SJSA1 (cell line): ENCODE measurements around the gene VASN. TPM values are rescaled to one million over a fixed set of nuclear protein-coding genes. Genes with fewer than 3 reads are reported as not detected.
"Not testable (repeated sequence)": the region's sequence is repeated elsewhere in the genome, so short reads cannot be mapped to it uniquely, and the experiment has no call there.

Source experiments
- DNase-seq, 2 experiments: peaks; one replicate each; pipeline ENCODE4 v3.0.0-alpha.2; 2015 to 2020; ENCODE audit warnings: low spot score in 2 of 2, low read depth in 1 of 2
- H3K27ac ChIP-seq: fragments of 250-450 bp; sonication (Bioruptor Pico); 2 replicates; pipeline ENCODE4 v1.5.1; 2020; ENCODE audit warnings: mild to moderate bottlenecking, moderate library complexity
- H3K27me3 ChIP-seq: fragments of 250-450 bp; sonication (Bioruptor Pico); replicated peaks from 2 replicates; pipeline ENCODE4 v1.5.1; 2020; ENCODE audit warnings: mild to moderate bottlenecking, moderate library complexity
- H3K36me3 ChIP-seq: fragments of 250-450 bp; sonication (Bioruptor Pico); 2 replicates; pipeline ENCODE4 v1.5.1; 2020; ENCODE audit warnings: mild to moderate bottlenecking
- H3K4me1 ChIP-seq: fragments of 250-450 bp; sonication (Bioruptor Pico); replicated peaks from 2 replicates; pipeline ENCODE4 v1.6.1; 2021; ENCODE audit warnings: mild to moderate bottlenecking
- H3K4me3 ChIP-seq: fragments of 250-450 bp; sonication (Bioruptor Pico); 2 replicates; pipeline ENCODE4 v1.5.1; 2020; ENCODE audit warnings: mild to moderate bottlenecking
- H3K9me3 ChIP-seq: fragments of 250-450 bp; sonication (Bioruptor Pico); replicated peaks from 2 replicates; pipeline ENCODE4 v1.5.1; 2020; ENCODE audit warnings: mild to moderate bottlenecking
- total RNA-seq: library from RNA; depleted of rRNA; stranded (reverse); fragments of >200 nt; shearing (Covaris generic); gene quantifications from 2 replicates; pipeline ENCODE4 v1.2.3, GENCODE V29; 2014

Gene VASN
- total RNA-seq, 1 experiment from 2014 or later: 93.6 TPM

GRCh38 chr16:4332083-4332482 is 39.6 kb upstream of the VASN start:
- Histone ChIP-seq H3K4me1 (peaks cover 22% of the 10 kb centered on the region), H3K9me3 (no peaks in the 10 kb centered on the region), H3K27ac (no peak overlapping the region), H3K36me3 (peaks cover 13% of the 10 kb centered on the region), H3K4me3 (no peak overlapping the region), H3K27me3 (no peaks in the 10 kb centered on the region)
- DNase-seq: no peak

- H3K4me3 ChIP-seq: no peak overlapping the region
- no peaks in the 10 kb centered on the region for H3K27me3 ChIP-seq
- H3K27ac ChIP-seq: no peak overlapping the region
- peaks cover 22% of the 10 kb centered on the region for H3K4me1 ChIP-seq
- no peaks in the 10 kb centered on the region for H3K9me3 ChIP-seq
- H3K36me3 ChIP-seq: peaks cover 20% of the 10 kb centered on the region
- no peak for DNase-seq
These were observed 38.9 kb upstream of the VASN start for GRCh38 chr16:4332623-4333307.

- H3K36me3 ChIP-seq: peaks cover 25% of the 10 kb centered on the region
- no peaks in the 10 kb centered on the region for H3K27me3 ChIP-seq
- no peak overlapping the region for H3K4me3 ChIP-seq
- DNase-seq: no peak
- peaks cover 17% of the 10 kb centered on the region for H3K4me1 ChIP-seq
- H3K27ac ChIP-seq: no peak overlapping the region
- no peaks in the 10 kb centered on the region for H3K9me3 ChIP-seq
These were observed 38.4 kb upstream of the VASN start for GRCh38 chr16:4333308-4333638.

- Histone ChIP-seq H3K36me3 (peaks cover 29% of the 10 kb centered on the region), H3K4me1 (peaks cover 12% of the 10 kb centered on the region)
- not testable (repeated sequence) for H3K27me3 ChIP-seq, H3K9me3 ChIP-seq, DNase-seq, H3K27ac ChIP-seq, H3K4me3 ChIP-seq
These were observed 37.9 kb upstream of the VASN start for GRCh38 chr16:4333714-4334113.

- Histone ChIP-seq H3K9me3 (no peaks in the 10 kb centered on the region), H3K27ac (no peak overlapping the region), H3K4me3 (no peak overlapping the region), H3K36me3 (peaks cover 41% of the 10 kb centered on the region), H3K27me3 (no peaks in the 10 kb centered on the region), H3K4me1 (peaks cover under 1% of the 10 kb centered on the region)
- peak in 1 of 2 experiments; percentile 43 for DNase-seq
These were observed 36.7 kb upstream of the VASN start for GRCh38 chr16:4334724-4335495.

- Histone ChIP-seq H3K27me3 (no peaks in the 10 kb centered on the region), H3K4me1 (no peaks in the 10 kb centered on the region), H3K27ac (no peak overlapping the region), H3K9me3 (no peaks in the 10 kb centered on the region), H3K4me3 (no peak overlapping the region), H3K36me3 (peaks cover 55% of the 10 kb centered on the region)
- no peak for DNase-seq
These were observed 34.7 kb upstream of the VASN start for GRCh38 chr16:4336701-4337539.

GRCh38 chr16:4337540-4338088 is 34.0 kb upstream of the VASN start:
- H3K4me3 ChIP-seq: no peak overlapping the region
- H3K36me3 ChIP-seq: peaks cover 55% of the 10 kb centered on the region
- no peaks in the 10 kb centered on the region for H3K4me1 ChIP-seq
- no peaks in the 10 kb centered on the region for H3K9me3 ChIP-seq
- no peak overlapping the region for H3K27ac ChIP-seq
- DNase-seq: no peak
- no peaks in the 10 kb centered on the region for H3K27me3 ChIP-seq

GRCh38 chr16:4338125-4338582 is 33.5 kb upstream of the VASN start:
- Histone ChIP-seq H3K27ac (no peak overlapping the region), H3K27me3 (no peaks in the 10 kb centered on the region), H3K36me3 (peaks cover 57% of the 10 kb centered on the region), H3K4me1 (no peaks in the 10 kb centered on the region), H3K9me3 (no peaks in the 10 kb centered on the region), H3K4me3 (no peak overlapping the region)
- DNase-seq: no peak

- Histone ChIP-seq H3K4me3 (no peak overlapping the region), H3K4me1 (no peaks in the 10 kb centered on the region), H3K36me3 (peaks cover 58% of the 10 kb centered on the region), H3K27me3 (no peaks in the 10 kb centered on the region), H3K27ac (no peak overlapping the region), H3K9me3 (no peaks in the 10 kb centered on the region)
- no peak for DNase-seq
These were observed 32.8 kb upstream of the VASN start for GRCh38 chr16:4338712-4339299.

GRCh38 chr16:4339455-4339854 is 32.2 kb upstream of the VASN start:
- Histone ChIP-seq H3K9me3 (no peaks in the 10 kb centered on the region), H3K4me3 (no peak overlapping the region), H3K27me3 (no peaks in the 10 kb centered on the region), H3K27ac (no peak overlapping the region), H3K36me3 (peaks cover 58% of the 10 kb centered on the region), H3K4me1 (no peaks in the 10 kb centered on the region)
- no peak for DNase-seq

- no peak overlapping the region for H3K27ac ChIP-seq
These were observed 31.7 kb upstream of the VASN start for GRCh38 chr16:4339909-4340308.

GRCh38 chr16:4340443-4340842 is 31.2 kb upstream of the VASN start:
- H3K27ac ChIP-seq: no peak overlapping the region
- H3K27me3 ChIP-seq: no peaks in the 10 kb centered on the region
- H3K4me1 ChIP-seq: no peaks in the 10 kb centered on the region
- no peak overlapping the region for H3K4me3 ChIP-seq
- DNase-seq: no peak
- no peaks in the 10 kb centered on the region for H3K9me3 ChIP-seq
- H3K36me3 ChIP-seq: peaks cover 52% of the 10 kb centered on the region

More at GRCh38 chr16:4339909-4340308, 31.7 kb upstream of the VASN start:
- H3K9me3 ChIP-seq: no peaks in the 10 kb centered on the region
- H3K4me1 ChIP-seq: no peaks in the 10 kb centered on the region
- H3K36me3 ChIP-seq: peaks cover 55% of the 10 kb centered on the region
- no peak for DNase-seq
- no peak overlapping the region for H3K4me3 ChIP-seq
- no peaks in the 10 kb centered on the region for H3K27me3 ChIP-seq

- no peak overlapping the region for H3K27ac ChIP-seq
- no peak for DNase-seq
- H3K27me3 ChIP-seq: no peaks in the 10 kb centered on the region
- no peak overlapping the region for H3K4me3 ChIP-seq
- H3K36me3 ChIP-seq: peaks cover 45% of the 10 kb centered on the region
- no peaks in the 10 kb centered on the region for H3K4me1 ChIP-seq
- no peaks in the 10 kb centered on the region for H3K9me3 ChIP-seq
These were observed 30.4 kb upstream of the VASN start for GRCh38 chr16:4341250-4341649.
